HG02678 (cell line): Measurements from ENCODE around the gene PRDM13.

Experiments
- ATAC-seq: cut with Tn5 transposase; IDR thresholded peaks from one replicate; pipeline ENCODE4 v1.9.1; 2021; ENCODE audit warnings: mild to moderate bottlenecking, moderate library complexity; ENCODE audit not compliant: unreplicated experiment

The PRDM13 gene

DNA sequence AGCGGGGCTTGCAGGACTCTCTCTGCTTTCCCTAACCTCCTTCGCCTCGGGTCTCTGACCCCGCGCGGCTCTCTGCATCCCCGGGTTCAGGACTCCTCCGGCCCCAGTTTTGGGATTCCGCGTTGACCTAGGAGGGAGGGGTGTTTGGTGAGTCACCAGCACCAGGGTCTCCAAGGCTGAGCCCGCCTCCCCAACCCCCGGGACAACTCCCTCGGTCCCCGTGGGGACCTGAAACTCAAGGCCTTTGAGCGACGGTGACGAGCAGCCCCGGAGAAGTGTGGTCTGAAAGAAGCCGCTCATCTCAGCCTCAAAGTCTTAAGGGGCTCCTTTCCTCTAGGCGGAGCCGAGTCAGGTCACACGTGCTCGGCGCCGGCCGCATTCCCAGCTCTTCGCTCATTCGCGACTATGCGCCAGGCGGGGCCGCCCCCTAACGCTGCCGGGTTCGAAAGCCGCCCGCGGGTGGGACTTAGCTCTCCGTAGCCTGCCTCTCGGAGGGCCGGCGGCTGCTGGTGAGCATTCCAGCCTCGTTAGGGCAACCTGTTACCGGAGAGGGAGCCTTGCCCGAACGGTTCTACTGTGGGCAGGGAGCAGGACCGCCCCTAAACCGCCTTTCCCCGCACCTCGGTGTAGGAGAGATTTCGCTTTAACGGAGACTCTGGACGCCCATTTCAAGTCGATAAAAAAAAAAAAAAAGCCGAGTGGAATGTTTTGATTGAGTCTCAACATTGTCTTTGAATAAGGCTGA is 3.0 kb upstream of the PRDM13 start:
- peak; percentile 49 for ATAC-seq

DNA sequence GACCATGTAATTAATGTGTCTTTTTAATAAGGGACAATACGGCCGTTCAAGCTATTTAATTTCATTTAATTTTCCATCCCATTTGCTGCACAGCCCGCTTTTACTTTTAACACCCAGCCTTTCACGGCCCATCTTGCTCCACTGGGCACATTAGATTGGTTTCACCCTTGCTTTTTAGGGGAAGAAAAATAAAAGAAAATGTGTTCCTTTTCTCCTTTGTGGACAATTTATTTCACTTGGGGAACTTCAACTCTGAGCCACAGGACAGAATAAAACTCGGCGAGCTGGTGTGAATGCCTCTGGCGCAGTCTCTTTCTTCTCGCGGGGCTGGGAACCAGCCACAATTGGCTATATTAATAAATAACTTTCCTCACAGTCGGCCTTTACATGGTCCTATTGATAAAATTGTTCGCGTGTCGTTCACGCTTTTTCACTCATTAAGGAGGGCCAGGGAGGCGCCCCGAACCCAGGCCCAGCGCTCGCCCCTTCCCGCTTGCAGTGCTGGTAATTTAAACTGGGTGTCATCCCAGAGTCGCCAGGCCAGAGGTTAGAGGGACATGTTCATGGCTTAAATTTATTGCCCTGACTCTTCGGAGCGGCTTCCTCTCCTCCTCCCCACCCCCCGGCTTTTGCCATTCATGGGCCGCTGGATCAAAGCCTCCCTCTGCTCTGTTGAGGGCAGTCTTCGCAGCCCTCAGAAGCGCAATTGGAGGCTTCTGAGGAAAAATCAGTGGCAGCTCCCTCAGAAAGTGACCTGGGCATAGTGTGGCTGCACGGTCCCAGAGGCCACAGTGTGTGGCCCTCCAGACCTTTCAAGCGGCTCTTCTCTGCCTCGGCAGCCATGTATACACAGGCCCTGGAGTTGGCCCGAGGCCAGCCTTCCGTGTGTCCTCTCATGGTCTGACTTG is 2.2 kb upstream of the PRDM13 start:
- ATAC-seq: no peak

GRCh38 chr6:99605074-99605734 is 1.4 kb upstream of the PRDM13 start:
- ATAC-seq: no peak

DNA sequence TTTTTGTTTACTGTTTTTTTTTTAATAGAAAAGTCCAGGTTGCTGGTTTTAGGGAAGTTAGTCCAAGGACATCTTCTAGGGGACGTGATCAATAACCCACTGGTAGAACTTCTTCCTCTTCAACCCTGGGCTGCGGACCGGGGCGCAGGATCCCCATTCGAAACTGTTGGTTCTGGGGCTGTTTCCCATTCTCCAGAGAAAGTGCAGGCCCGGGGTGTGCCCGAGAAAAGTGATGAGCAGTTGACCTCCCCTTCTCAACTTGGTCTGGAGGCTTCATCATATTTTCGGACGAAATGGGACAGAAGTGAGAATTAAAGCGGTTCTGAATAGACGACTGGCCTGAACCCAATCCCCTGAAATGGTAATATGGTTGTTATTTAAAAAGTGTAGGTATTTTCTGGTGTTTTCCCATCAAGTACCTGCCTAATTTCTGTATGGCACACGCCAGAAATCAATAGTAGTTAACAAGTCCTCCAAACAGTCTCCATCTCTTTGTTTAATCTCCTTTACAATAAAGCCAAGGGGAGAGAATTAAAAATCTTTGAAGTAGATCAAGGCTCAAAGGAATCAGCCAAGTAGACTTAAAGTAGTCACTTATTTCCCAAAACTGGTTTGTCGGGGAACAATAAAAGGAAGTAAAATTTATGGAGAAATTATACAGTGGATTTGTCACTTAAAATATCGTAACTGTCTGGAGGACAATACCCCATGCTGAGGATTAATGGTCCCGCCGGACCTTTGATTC is 550 bp upstream of the PRDM13 start:
- no peak for ATAC-seq

DNA sequence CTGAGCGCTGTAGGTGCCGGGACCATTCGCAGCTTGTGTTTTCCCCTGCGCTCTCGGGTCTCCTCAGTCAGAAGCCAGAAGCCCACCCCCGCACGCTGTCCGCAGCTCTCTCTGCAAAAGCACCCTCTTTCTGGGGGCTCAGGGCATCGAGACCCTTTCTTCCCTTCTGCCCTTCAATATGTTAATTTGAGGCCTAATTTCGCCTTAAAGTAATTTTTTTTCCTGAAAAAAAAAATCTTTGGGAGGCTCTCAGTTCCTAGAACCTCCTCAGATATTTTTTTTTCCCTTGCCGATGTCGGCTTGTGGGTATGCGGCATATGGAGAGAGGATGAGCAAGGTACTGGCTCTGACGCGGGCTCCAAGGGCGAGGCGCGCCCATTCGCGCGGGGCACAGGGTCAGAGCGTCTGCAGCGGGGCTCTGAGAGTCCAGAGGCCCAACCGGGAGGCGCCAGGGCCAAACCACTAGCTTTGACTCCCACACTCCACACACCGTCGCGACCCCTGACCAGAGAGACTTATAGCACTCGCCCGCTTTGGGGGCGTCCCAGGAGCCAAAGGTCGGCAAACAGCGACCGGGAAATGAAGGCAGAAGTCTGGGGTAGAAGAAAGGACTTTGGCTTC is 893 bp downstream of the PRDM13 start:
- no peak for ATAC-seq

GRCh38 chr6:99608059-99608885 is 1.6 kb downstream of the PRDM13 start:
- ATAC-seq: no peak

DNA sequence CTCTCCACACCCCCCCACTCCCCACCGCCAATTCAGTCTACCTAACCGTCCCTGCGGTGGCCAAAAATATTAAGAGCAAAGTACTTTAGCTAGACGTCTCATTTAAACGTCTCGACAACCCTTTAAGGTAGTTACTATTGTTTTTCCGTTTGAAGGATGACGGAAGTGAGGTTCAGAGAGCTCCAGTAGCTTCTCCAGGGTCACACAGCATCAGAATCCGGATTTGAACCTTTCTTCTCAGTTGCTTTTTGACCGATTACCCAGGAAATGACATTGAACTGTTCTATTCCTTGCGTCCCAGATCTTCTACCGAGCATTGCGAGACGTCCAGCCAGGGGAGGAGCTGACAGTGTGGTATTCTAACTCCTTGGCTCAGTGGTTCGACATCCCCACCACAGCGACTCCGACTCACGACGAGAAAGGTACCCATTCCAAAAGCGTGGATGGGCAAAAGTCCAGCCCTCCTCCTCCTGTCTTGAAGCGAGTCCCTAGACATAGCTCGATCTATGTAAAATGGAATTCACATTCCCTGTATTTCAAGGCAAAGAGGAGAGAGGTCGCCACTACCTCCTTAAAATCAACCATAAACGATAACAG is 2.4 kb downstream of the PRDM13 start:
- ATAC-seq: no peak

DNA sequence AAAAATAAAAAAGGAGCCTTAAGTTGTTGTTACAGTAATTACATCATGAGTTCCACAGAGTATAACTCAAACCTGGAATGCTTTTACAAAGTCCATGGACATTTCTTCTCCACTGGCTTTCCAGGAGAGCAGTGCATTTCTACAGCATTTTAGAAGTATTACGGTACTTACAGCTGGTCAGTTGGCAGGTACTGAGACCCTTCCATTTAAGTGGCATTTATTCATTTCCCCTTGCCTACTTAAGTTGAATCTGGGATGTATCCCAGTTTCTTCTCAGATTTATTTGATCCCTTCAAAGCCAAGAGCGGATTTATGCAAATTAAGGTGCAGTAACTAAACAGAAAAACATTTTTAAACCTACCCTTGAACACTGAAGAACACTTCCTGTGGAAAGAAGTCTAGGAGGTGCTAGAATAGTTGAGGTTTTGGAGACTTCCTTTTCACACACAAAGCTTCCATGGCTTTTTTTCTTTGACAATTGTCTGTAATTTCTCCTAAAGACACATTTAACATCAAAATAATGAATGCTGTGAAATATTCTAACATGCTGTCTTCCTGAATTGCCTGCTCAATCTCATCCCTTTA is 3.4 kb downstream of the PRDM13 start:
- ATAC-seq: no peak

- peak; percentile 51 for ATAC-seq
Measured at GRCh38 chr6:99611148-99611547, 4.5 kb downstream of the PRDM13 start.

DNA sequence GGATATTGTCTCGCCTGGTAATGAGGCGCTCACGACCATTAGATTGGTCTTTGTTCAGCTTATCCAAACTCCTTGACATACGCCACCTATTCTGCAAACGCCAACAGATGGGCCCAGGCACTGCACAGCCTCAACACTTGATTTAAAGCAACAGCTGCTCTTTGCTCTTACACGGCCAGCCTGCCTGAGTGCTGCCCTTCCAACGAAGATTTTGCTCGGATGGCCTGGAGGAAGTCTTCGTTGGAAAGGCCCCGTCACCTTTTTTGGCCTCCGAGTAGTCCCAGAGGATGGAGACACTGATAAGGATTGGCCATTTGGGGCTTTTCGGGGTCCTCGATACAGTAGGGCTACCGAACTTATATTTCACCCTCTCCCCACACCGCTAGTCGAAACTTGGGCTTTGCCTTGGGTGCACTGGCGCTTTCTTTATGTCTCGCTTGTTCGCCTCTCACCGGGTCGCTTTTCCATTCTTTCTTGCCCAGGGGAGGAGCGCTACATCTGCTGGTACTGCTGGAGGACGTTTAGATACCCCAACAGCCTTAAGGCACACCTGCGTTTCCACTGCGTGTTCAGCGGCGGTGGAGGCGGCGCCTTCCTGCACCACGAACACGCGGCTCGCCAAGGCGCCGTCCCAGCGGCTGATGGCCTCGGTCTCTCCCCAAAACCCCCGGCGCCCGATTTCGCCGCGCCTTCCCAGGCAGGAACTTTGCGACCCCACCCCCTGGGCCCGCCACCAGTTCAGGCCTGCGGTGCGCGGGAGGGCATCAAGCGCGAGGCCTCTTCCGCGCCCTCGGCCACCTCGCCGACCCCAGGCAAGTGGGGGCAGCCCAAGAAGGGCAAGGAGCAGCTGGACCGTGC is 6.1 kb downstream of the PRDM13 start:
- ATAC-seq: peak; percentile 11

DNA sequence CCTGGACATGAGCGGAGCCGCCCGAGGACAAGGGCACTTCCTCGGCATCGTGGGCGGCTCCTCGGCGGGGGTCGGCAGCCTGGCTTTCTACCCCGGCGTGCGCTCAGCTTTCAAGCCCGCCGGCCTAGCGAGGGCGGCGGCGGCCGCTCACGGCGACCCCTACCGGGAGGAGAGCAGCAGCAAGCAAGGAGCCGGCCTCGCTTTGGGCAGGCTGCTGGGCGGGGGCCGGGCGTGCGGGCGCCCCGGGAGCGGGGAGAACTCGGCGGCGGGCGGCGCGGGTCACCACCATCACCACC is 6.7 kb downstream of the PRDM13 start:
- ATAC-seq: peak; percentile 58

DNA sequence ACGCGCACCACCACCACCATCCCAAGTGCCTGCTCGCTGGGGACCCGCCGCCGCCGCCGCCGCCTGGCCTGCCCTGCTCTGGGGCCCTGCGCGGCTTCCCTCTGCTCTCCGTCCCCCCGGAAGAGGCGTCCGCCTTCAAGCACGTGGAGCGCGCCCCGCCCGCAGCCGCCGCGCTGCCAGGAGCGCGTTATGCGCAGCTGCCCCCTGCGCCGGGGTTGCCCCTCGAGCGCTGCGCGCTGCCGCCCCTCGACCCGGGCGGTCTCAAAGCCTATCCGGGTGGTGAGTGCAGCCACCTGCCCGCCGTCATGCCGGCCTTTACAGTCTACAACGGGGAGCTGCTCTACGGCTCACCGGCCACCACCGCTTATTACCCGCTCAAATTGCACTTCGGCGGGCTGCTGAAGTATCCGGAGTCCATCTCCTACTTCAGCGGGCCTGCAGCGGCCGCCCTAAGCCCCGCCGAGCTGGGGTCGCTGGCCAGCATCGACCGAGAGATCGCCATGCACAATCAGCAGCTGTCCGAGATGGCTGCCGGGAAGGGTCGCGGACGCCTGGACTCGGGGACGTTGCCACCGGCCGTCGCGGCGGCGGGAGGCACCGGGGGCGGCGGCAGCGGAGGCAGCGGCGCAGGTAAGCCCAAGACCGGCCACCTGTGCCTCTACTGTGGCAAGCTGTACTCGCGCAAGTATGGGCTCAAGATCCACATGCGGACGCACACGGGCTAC is 7.2 kb downstream of the PRDM13 start:
- ATAC-seq: peak; percentile 58

GRCh38 chr6:99614430-99615186 is 8.0 kb downstream of the PRDM13 start:
- ATAC-seq: peak; percentile 18

DNA sequence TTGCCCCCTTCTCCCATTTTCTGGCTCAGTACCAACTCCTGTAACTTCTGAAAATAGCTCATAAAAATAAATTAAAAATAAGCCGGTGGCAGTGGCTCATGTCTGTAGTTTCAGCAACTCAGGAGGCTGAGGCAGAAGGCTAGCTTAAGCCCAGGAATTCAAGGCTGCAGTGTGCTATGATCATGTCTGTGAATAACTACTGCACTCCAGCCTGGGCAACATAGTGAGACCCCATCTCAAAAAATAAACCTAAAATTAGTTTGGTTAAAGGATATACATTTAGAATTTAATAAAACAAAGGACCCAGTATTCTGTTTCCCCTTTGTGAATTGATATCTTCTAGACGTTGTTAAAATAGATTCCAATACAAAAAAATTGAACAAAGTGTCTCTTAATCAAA is 10.5 kb downstream of the PRDM13 start:
- no peak for ATAC-seq

GRCh38 chr6:99618649-99619408 is 12.2 kb downstream of the PRDM13 start:
- no peak for ATAC-seq

- no peak for ATAC-seq
Measured at GRCh38 chr6:99619409-99619762, 12.8 kb downstream of the PRDM13 start.
